HG03354 (cell line): ENCODE results near the gene GREB1.

Experiments
- ATAC-seq: cut with Tn5 transposase; IDR thresholded peaks from one replicate; pipeline ENCODE4 v1.9.1; 2021; ENCODE audit warnings: mild to moderate bottlenecking; ENCODE audit not compliant: unreplicated experiment, poor library complexity, severe bottlenecking

The GREB1 gene

GRCh38 chr2:11590193-11590592, 56.3 kb downstream of the GREB1 start:
- no peak for ATAC-seq

- no peak for ATAC-seq
Observed at GRCh38 chr2:11591091-11591490, 57.2 kb downstream of the GREB1 start.

GRCh38 chr2:11592671-11593574, 59.1 kb downstream of the GREB1 start:
- ATAC-seq = no peak

- ATAC-seq = no peak
Observed at GRCh38 chr2:11596801-11597200, 63.0 kb downstream of the GREB1 start.

- ATAC-seq = no peak
Observed at GRCh38 chr2:11597538-11598225, 63.8 kb downstream of the GREB1 start.

GRCh38 chr2:11598228-11598731, 64.4 kb downstream of the GREB1 start:
- ATAC-seq = no peak

GRCh38 chr2:11602563-11603204, 68.8 kb downstream of the GREB1 start:
- ATAC-seq = no peak

- ATAC-seq = no peak
Observed at GRCh38 chr2:11610624-11611242, 76.9 kb downstream of the GREB1 start.

- no peak for ATAC-seq
Observed at GRCh38 chr2:11611251-11611650, 77.4 kb downstream of the GREB1 start.

- no peak for ATAC-seq
Observed at GRCh38 chr2:11612553-11613215, 78.8 kb downstream of the GREB1 start.

- ATAC-seq = no peak
Observed at GRCh38 chr2:11613297-11613696, 79.5 kb downstream of the GREB1 start.

GRCh38 chr2:11615209-11615608, 81.4 kb downstream of the GREB1 start:
- ATAC-seq = no peak

GRCh38 chr2:11616097-11616687, 82.3 kb downstream of the GREB1 start:
- no peak for ATAC-seq

GRCh38 chr2:11616851-11617415, 83.1 kb downstream of the GREB1 start:
- no peak for ATAC-seq

GRCh38 chr2:11617527-11617926, 83.7 kb downstream of the GREB1 start:
- ATAC-seq = no peak

- no peak for ATAC-seq
Observed at GRCh38 chr2:11617984-11618707, 84.3 kb downstream of the GREB1 start.

- no peak for ATAC-seq
Observed at GRCh38 chr2:11618708-11619062, 84.8 kb downstream of the GREB1 start.

GRCh38 chr2:11621410-11621809, 87.6 kb downstream of the GREB1 start:
- no peak for ATAC-seq
